IPS-15b (cell line): Measurements from ENCODE around the gene BNC2.

Experiments
- H3K27me3 ChIP-seq: one replicate; pipeline ENCODE4 v1.6.1; 2013; ENCODE audit warnings: low read length; ENCODE audit not compliant: control insufficient read depth, insufficient read depth
- H3K36me3 ChIP-seq: one replicate; pipeline ENCODE4 v1.6.1; 2013; ENCODE audit warnings: low read length; ENCODE audit not compliant: control insufficient read depth, insufficient read depth
- H3K4me1 ChIP-seq: one replicate; pipeline ENCODE4 v1.6.1; 2013; ENCODE audit warnings: mild to moderate bottlenecking, low read length; ENCODE audit not compliant: control insufficient read depth, insufficient read depth
- H3K4me3 ChIP-seq: one replicate; pipeline ENCODE4 v1.5.1; 2013; ENCODE audit warnings: low read depth, low read length
- H3K9ac ChIP-seq: one replicate; pipeline ENCODE4 v1.6.1; 2013; ENCODE audit warnings: low read depth, mild to moderate bottlenecking, low read length
- H3K9me3 ChIP-seq: one replicate; pipeline ENCODE4 v1.6.1; 2013; ENCODE audit warnings: mild to moderate bottlenecking, low read length; ENCODE audit not compliant: control insufficient read depth, insufficient read depth

The BNC2 gene

DNA sequence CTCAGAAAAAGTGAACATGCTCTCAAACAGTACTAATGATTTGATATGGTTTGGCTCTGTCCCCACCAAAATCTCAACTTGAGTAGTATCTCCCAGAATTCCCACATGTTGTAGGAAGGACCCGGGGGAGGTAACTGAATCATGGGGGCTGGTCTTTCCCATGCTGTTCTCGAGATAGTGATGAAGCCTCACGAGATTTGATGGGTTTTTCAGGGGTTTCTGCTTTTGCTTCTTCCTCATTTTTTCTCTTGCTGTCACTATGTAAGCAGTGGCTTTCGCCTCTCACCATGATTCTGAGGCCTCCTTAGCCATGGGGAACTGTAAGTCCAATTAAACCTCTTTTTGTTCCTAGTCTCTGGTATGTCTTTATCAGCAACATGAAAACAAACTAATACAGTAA lies 401.3 kb downstream of the BNC2 start:
- Histone ChIP-seq H3K4me1 (no peaks in the 10 kb centered on the region), H3K9me3 (no peaks in the 10 kb centered on the region), H3K9ac (no peak overlapping the region), H3K4me3 (no peak overlapping the region), H3K36me3 (no peaks in the 10 kb centered on the region), H3K27me3 (no peaks in the 10 kb centered on the region)

- Histone ChIP-seq H3K9me3 (no peaks in the 10 kb centered on the region), H3K4me3 (no peak overlapping the region), H3K4me1 (peaks cover 17% of the 10 kb centered on the region), H3K27me3 (no peaks in the 10 kb centered on the region), H3K36me3 (no peaks in the 10 kb centered on the region), H3K9ac (no peak overlapping the region)
Measured at GRCh38 chr9:16461851-16462250, 408.6 kb downstream of the BNC2 start.

- Histone ChIP-seq H3K36me3 (no peaks in the 10 kb centered on the region), H3K4me3 (no peak overlapping the region), H3K27me3 (no peaks in the 10 kb centered on the region), H3K4me1 (peaks cover 17% of the 10 kb centered on the region), H3K9me3 (no peaks in the 10 kb centered on the region), H3K9ac (no peak overlapping the region)
Measured at GRCh38 chr9:16461137-16461840, 409.2 kb downstream of the BNC2 start.

- Histone ChIP-seq H3K4me1 (peaks cover 17% of the 10 kb centered on the region), H3K27me3 (no peaks in the 10 kb centered on the region), H3K4me3 (no peak overlapping the region), H3K9me3 (no peaks in the 10 kb centered on the region), H3K9ac (no peak overlapping the region), H3K36me3 (no peaks in the 10 kb centered on the region)
Measured at GRCh38 chr9:16460696-16461095, 409.8 kb downstream of the BNC2 start.

DNA sequence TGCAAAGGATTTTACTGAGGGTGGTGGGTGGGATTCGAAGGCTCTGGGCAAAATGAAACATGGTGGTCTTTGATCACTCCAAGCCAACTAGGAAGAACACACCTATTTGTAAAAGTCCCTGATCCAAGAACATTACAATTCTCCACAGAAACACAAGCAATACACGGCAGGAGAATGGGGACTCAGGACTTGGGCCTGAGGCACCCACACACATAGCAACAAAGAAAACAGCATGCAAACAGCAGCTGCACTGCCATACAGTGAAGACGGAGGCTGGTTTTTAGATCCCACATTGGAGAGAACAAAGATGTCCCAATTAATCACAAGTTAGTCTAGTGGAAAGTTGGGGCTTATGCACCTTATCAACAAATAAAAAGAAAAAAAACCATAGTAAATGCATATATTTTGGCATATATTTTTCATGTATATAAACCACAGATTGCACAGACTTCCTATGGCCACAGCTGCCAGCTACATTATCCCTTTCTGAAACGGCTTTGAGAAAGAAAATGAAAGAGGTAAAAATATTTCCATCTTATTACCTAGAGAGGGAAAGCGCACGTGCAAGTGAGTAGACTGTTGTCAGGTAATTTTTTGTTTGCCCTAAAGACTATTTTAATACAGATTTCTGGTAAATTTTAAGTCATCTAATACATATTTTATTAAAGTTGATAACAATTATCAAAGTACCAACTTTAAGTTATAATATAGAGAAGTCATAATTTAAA lies 410.9 kb downstream of the BNC2 start:
- no peak overlapping the region for H3K9ac ChIP-seq

GRCh38 chr9:16458696-16459420 lies 411.6 kb downstream of the BNC2 start:
- H3K27me3 ChIP-seq: no peaks in the 10 kb centered on the region
- no peak overlapping the region for H3K9ac ChIP-seq
- no peaks in the 10 kb centered on the region for H3K36me3 ChIP-seq
- H3K4me3 ChIP-seq: no peak overlapping the region
- no peaks in the 10 kb centered on the region for H3K9me3 ChIP-seq
- H3K4me1 ChIP-seq: peaks cover 17% of the 10 kb centered on the region

More for the DNA sequence above, 410.9 kb downstream of the BNC2 start:
- H3K4me1 ChIP-seq: peaks cover 17% of the 10 kb centered on the region
- no peaks in the 10 kb centered on the region for H3K9me3 ChIP-seq
- no peak overlapping the region for H3K4me3 ChIP-seq
- no peaks in the 10 kb centered on the region for H3K27me3 ChIP-seq
- H3K36me3 ChIP-seq: no peaks in the 10 kb centered on the region

DNA sequence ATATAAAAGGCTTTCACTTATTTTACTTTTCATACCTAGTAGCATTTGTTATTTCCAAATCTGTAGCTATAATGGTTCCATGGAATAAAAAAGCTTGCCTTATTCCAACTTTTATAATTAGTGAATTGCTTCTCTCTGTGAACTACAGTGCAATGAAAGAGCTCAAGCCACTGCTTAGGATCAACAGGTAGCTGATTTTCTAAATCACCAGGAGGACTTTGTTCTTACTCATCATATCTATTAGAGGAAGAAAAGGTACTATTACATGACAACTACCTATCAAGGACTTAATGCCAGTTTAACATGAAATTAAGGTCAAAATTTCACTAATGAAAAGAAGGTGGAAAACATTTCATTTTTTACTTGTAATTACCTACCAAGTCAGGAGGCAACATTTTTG lies 414.6 kb downstream of the BNC2 start:
- Histone ChIP-seq H3K4me3 (no peak overlapping the region), H3K9me3 (no peaks in the 10 kb centered on the region), H3K4me1 (peaks cover 8% of the 10 kb centered on the region), H3K36me3 (no peaks in the 10 kb centered on the region), H3K9ac (no peak overlapping the region), H3K27me3 (no peaks in the 10 kb centered on the region)

- no peaks in the 10 kb centered on the region for H3K9me3 ChIP-seq
- no peaks in the 10 kb centered on the region for H3K36me3 ChIP-seq
- H3K4me1 ChIP-seq: peaks cover 4% of the 10 kb centered on the region
- no peaks in the 10 kb centered on the region for H3K27me3 ChIP-seq
- no peak overlapping the region for H3K4me3 ChIP-seq
- no peak overlapping the region for H3K9ac ChIP-seq
Measured at GRCh38 chr9:16453390-16453789, 417.1 kb downstream of the BNC2 start.

DNA sequence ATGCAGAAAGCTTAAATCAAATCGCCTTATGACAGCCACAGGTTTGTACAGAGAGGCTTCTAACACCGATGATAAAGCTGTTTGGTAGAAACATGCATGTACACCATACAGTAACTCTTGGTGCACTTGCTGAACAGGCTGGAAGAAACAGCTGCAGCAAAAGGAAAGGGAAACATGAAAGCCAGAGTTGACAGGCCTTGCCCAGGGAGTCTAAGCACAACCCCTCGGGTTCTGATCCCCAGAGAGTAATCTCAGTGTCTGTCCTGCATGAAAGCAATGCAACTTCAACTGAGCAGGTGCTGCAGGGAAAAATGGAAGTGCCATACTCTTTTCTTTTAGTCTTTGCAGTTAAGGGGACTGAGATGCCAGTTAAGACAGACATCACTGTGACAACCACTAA lies 419.9 kb downstream of the BNC2 start:
- Histone ChIP-seq H3K36me3 (no peaks in the 10 kb centered on the region), H3K27me3 (no peaks in the 10 kb centered on the region), H3K9me3 (no peaks in the 10 kb centered on the region)

DNA sequence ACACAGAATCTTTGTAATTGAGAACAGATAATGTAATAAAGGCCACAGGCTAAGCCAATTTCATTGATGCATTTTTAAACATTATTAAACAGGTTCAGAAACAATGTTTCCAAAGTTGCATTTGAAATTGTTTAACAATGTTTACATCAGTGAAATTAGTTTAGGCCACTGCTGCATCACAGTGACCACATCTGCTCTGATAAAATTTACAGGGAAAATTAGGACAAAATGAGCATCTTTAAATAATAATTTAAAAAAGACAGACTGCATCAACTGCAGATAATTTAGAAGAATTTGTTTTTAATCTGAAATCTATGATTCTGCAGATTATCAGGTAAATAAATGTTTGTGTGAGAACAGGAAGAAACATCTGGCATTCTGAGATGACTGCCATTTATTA lies 420.4 kb downstream of the BNC2 start:
- H3K36me3 ChIP-seq: no peaks in the 10 kb centered on the region
- H3K9me3 ChIP-seq: no peaks in the 10 kb centered on the region
- no peaks in the 10 kb centered on the region for H3K27me3 ChIP-seq
- peaks cover 7% of the 10 kb centered on the region for H3K4me1 ChIP-seq
- no peak overlapping the region for H3K4me3 ChIP-seq
- no peak overlapping the region for H3K9ac ChIP-seq

More for the DNA sequence above, 419.9 kb downstream of the BNC2 start:
- Histone ChIP-seq H3K4me3 (no peak overlapping the region), H3K9ac (no peak overlapping the region), H3K4me1 (peaks cover 7% of the 10 kb centered on the region)

- Histone ChIP-seq H3K36me3 (no peaks in the 10 kb centered on the region), H3K9ac (no peak overlapping the region), H3K4me1 (peaks cover 7% of the 10 kb centered on the region), H3K27me3 (no peaks in the 10 kb centered on the region), H3K9me3 (no peaks in the 10 kb centered on the region), H3K4me3 (no peak overlapping the region)
Measured at GRCh38 chr9:16449076-16449730, 421.3 kb downstream of the BNC2 start.
